AG09319 (cell line): Measurements from ENCODE around the gene SMIM38.

Experiments used
- DNase-seq: peaks from one replicate; pipeline ENCODE4 v3.0.0-alpha.2; 2010; ENCODE audit warnings: low read depth; ENCODE audit errors: extremely low read depth
- TF ChIP-seq, protein P1 (sequence below): IDR thresholded peaks from 2 replicates; pipeline ENCODE4 v1.5.1; 2011; ENCODE audit warnings: low read depth, mild to moderate bottlenecking, inconsistent platforms, low read length, moderate library complexity

Gene SMIM38

DNA sequence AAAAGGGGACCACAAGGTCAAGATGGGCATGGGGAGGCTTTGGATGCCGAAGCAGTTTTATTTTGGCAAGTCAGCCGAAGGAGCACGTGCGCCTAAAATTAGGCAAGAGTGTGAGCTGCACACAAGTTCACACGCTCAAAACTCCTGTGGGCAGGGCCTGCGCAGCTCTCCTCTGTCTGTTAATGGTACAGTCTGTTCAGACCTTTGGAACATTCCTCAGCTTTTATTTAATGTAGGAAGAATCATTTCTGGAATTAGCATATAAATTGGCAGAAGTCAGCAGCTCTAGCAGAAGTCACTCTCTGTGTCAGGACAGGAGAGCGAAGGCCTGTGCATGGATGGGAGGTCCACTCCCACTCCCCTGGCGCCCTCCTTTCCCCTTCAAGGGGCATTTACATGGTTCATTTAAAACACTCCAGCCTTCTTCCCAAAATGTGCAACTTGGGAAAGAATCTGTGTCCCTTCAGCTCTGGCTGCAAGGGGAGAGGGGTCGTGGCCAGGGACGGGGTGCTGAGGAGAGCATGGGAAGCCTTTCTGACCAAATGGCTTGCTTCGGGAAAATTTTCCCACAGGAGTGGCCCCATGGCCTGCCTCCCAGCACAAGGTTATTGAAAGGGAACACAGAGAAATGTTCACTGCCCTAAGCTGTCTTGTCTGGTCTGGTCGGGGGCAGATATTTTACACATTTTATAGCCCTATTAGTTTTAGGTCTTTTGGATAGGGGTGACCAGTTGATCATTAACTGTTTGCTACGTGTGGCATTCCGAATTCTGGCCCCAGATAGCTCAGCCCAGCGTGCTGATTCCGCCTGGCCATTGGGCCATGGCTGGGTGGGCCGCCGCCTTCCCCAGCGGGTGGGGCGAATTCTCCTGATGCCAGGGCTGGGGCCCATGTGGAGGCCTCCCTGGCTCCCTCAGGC is 43.9 kb upstream of the SMIM38 start:
- no peak for DNase-seq
- TF ChIP-seq, protein P1, sequence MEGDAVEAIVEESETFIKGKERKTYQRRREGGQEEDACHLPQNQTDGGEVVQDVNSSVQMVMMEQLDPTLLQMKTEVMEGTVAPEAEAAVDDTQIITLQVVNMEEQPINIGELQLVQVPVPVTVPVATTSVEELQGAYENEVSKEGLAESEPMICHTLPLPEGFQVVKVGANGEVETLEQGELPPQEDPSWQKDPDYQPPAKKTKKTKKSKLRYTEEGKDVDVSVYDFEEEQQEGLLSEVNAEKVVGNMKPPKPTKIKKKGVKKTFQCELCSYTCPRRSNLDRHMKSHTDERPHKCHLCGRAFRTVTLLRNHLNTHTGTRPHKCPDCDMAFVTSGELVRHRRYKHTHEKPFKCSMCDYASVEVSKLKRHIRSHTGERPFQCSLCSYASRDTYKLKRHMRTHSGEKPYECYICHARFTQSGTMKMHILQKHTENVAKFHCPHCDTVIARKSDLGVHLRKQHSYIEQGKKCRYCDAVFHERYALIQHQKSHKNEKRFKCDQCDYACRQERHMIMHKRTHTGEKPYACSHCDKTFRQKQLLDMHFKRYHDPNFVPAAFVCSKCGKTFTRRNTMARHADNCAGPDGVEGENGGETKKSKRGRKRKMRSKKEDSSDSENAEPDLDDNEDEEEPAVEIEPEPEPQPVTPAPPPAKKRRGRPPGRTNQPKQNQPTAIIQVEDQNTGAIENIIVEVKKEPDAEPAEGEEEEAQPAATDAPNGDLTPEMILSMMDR: no peak

DNA sequence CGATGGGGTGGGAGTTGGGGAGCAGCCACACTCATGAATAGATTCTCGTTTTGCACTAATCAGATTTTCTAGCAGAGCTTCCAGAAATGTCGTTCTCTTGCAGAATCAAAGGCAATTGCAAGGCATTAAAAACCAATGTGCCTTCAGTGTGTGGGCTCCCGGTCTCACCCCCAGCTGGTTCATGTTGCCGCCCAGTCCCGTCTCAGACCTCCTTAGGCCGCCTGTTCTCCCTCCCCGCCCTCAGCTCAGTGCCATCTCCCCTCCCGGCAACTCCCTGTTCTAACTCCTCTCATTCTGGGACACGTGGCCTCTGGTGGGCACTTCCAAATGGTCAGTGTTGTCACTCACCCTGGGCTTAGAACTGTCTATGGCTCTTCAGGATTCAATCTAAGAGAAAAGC is 42.5 kb upstream of the SMIM38 start:
- DNase-seq: no peak
- TF ChIP-seq, protein P1: no peak

DNA sequence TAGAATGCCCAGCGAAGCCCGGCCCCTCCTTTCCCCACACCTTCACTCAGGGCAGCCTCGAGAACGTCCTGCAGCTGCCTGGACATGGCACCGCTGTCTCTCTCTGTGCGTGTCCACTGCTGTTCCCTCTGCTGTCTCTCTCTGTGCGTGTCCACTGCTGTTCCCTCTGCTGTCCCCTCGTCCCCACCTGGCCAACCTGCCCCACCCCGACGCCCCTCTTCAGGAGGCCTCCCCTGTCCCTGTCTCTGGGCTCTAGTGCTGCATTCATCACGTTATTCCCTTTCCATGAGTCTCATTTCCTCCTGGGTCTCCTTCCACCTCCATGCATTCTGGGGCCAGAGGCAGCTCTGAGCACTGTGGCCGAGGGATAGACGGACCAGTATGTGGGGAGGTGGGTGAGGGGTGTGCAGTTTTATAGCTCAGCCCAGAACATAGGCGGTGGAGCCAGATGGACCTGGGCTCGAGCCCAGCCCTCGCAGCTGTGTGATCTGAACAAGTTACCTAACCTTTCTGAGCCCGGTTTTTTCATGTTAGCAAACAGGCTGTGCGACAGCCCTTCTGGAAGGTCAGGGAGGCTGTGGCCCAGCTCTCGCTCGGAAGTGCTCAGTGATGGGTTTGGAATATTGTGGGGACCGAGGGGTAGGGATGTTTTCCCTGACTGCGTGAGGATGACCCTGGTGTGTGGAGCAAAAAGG is 41.9 kb upstream of the SMIM38 start:
- TF ChIP-seq, protein P1: no peak
- no peak for DNase-seq

DNA sequence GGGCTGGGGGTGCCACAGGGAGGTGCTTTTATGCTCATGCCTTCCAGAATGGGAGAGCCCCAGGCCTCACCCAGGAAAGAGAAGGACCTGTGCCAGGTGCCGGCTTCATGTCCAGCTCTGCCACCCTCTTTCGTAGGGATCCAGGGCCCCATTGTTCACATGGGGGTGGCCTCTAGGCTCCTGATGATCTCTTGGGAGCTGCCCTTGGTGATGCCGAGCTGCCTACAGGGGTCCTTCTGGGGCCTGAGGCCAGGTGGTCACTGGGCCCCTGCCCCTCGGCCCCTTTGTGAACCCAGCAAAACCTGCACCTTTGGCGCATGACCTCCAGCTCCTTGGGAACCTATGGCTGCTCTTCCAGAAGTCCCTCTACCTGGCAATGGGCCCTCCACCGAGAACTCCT is 41.4 kb upstream of the SMIM38 start:
- TF ChIP-seq, protein P1: no peak
- no peak for DNase-seq

DNA sequence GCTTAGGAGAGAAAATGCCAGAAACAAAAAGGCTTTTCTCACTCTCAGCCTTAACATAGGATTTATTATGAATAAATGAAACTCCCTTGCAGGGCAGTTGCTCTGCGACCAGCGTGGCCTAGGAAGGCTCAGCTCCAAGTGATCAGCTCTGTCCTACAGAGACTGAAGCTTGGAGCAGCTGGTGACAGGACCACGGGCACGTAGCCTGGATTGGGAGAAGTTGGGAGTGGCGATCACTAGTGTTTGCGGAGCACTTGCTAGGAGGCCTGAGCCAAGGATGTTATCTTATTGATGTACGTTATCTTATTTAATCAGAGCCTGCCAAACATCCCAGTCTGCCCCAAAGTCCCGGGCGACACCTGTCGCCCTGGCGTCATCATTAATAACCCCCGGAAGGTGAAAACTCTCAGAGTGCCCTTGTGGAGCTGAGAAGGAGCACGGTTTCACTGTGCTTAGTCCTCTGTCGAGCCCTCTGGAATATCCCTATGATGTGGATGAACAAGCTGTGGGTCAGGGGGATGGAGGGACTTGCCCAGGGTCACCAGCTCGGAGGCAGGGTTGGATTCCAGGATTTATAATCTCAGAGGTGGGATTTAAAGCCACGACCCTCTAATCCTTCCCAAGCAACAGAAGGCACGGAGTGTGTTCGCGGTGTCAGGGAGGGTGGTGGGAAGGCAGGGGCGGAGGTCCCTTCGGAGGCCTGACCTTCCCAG is 40.8 kb upstream of the SMIM38 start:
- DNase-seq: no peak
- TF ChIP-seq, protein P1: no peak

DNA sequence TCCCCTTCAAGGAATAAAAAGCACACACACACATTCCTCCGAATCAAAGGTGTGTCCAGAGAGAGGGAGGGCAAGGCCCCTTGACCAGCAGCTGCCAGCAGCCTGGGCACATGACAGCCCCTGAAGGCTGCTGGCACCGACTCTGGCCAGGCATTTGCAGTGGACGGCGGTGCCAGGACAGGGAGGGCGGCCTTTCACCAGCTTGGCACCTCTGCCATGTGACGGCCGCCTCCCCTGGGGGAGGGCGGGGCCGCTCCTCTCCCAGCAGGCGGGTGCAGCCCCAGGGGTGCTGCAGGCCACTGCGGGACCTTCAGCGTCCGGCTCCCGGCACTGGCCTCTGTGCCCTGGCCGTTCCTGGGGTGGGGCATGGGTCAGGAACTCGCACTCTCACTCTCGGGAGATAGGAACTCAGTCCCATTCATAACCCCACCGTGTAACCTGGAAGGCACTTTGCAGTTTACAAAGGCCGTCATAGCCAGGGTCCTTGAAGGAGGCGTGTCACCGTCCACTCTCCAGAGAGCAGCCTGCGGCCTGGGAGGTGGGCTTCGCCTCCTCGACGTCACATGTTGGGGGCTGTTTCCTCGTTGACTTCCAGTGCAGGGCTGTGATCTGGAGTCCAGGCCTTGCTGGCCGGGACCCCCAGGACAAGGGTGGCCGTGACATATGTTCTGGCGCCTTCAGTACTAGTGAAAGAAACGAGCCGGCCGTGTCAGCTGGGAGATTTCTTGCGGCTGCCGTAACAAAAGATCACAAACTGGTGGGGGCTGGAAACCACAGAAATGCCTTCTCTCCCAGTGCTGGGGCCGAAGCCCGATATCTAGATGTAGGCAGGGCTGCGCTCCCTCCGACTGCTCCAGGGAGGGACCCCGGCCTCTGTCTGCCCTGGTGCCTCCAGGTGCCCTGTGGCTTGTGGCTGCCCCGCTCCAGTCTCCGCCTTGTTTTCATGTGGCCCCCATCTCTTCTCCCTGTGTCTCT is 39.9 kb upstream of the SMIM38 start:
- TF ChIP-seq, protein P1: no peak
- DNase-seq: no peak
